GM21737 (cell line): Measurements from ENCODE around the gene RLBP1.

Source experiments
- ATAC-seq: cut with Tn5 transposase; IDR thresholded peaks from one replicate; pipeline ENCODE4 v1.9.1; 2021; ENCODE audit warnings: mild to moderate bottlenecking, moderate library complexity; ENCODE audit not compliant: unreplicated experiment

Gene RLBP1

DNA sequence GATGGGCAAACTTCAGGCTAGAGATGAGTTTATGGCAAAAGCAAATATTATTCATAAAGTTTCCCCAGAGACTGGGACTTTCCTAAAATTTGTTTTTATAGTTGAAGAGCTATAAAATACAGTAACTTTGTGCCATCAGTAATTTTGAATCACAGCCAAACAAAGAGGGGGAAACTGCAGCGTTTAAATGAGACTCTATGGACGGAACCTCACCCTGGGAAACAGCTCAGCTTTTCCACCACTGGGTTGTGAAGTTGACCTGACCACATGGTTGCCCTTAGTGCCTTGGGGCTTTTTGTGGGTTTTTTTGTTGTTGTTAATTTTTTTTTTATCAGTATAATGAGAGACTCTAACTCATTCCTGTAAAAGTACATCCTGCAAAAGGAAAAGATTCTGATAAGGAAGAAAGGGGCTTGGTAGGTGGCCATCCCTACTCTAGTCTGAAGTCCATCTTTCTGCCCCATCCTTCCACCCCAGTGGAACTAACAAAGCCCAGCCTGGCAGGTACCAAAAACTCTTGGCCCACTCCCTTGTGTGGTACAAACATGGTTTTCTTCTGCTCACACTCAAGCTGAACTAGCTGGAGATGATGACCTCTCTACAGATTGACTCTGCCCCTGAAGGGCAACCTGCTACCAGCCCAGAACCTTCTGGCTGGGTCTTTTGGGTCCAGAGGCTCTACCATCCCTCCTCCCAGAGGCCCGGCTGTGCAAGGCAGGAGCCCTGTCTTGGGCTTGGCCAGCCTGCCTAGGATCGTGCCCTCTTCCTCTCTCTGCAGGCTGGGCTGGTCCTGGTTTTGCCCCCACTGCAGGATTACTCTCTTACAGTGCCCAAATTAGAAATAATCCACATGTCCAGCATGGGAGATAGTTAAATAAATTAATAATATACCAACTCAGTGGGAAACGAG lies 41.2 kb downstream of the RLBP1 start:
- ATAC-seq, result no peak

DNA sequence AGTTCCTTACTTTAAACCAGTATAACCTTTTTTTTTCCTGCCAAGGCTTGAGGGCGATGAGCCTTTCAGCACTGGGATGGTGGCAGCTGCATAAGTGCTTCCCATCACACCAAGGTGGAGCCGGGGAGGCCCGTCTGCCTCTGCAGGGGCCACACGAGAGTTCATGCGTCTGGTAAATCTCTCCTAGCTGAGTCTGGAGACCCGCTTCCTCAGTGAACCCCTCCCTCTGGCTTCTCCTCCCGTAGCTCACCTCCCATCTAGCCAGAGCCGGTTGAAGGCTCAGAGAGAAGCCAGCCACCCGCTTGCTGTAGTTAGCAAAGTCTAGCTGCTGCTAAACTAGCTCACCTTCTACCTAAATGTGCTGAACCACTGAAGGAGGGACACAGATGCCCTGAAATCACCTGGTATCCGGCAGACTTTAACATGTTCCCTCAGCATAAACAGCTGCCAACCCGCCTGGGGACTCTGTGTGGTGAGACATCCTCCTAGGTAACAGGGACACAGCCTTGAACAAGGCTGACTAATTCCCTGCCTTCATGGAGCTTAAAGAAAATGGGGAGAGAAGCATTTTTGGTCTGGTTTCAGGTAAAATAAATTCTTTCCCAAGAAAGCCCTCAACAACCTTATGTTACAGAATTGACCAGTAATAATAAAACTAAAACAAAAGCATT lies 42.9 kb downstream of the RLBP1 start:
- ATAC-seq, result no peak

DNA sequence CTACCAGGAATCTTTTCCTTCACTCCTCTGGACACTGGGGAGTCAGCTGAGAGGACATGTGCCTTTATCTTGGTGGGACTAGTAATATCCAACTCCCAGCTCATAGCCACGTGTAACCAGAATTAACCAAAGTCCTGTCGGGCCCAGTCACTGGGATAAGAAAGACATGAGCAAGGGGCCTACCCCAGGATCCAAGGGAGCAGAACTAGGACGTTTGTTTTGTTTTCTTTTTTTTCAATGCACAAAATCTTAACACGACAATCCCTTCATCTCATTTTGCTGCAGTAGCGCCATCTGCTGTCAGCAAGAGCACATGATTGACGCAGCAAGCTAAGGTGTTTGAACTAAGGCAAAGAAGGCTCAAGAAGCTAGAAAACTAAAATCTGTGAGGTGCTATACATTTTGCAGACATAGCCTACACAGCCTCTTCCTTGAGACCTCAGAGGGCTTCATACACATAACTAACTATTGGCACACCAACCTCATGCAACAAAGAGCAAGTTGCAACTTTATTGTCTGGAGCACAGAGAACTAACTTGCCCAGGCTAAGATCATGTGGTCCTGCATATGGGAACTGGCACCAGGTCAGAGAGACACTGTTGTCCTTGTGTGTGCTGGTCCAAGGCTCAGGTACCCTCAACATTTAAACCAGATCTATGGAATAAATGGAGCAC lies 43.6 kb downstream of the RLBP1 start:
- no peak for ATAC-seq

DNA sequence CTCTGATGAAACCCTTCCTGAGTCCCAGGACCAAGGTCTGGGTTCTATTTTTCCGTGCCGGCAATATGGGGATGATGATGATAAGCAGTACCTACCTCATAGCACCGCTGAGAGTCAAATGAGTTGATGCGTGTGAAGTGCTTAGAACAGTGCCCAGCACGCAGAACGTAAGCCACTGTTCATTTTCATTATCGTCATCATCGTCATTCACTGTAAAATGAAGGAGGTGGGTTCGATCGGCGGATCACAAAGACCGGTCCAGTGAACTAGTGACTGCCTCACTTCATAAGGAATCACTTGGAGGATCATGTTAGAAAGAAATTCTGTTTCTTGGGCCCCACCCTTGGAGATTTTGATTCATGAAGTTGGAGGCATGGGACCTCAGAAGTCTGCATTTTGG lies 44.3 kb downstream of the RLBP1 start:
- ATAC-seq, result no peak

DNA sequence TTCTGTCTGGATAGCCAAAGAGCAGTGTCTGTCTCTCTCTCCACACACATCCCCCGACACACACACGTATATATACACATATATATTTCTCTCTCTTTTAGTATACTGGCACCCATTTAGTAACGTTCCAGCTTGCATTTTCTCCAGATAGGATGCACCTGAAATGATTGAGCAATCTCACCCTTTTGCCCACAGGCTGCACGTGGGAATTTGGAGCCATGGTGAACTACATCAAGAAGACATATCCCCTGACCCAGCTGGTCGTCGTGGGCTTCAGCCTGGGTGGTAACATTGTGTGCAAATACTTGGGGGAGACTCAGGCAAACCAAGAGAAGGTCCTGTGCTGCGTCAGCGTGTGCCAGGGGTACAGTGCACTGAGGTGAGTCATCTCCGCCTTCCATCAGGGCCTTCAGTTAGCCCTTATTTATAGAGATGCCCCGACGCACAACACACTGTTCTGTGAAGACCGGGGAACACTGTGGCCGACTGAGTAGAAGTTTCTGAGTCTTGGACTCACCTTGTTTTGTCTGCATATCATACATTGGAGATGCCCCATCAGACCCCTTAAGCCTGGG lies 45.7 kb downstream of the RLBP1 start:
- no peak for ATAC-seq

DNA sequence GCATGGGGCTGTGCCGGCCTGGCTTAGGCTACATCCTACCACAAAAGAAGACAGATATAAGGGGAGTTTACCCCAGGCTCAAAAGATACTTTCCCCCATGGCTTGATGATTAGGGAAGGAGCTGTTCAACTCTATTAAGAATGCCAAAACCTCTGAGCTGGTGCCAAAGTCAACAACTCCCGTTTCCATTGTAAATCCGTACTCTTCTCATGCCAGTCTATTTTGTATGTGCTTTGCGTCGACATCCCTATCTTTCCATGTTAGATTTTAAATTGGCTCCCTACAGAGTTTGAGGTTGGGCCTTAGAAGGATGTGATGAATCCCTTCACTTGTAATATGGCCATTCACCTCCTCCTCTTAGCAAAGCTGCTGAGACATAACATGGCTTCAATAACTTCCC lies 46.9 kb downstream of the RLBP1 start:
- no peak for ATAC-seq

DNA sequence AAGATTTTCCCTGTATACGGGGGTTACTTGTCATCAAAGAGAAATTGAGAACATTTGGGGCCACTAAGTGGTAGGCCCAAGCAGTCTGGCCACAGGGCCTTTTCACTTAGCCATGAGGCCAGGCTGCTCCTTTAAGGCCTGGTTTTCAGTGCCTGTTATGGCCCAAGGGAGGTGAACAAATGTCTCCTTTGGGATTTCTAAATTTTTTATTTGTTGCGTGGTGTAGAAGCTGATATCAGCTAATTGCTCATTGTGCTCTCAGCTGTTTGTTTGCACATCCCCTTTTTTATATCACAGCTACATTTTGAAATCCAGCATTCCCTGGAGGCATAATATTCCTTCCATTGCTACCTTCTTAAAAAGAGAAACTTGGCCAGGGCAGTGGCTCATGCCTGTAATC lies 48.5 kb downstream of the RLBP1 start:
- no peak for ATAC-seq

DNA sequence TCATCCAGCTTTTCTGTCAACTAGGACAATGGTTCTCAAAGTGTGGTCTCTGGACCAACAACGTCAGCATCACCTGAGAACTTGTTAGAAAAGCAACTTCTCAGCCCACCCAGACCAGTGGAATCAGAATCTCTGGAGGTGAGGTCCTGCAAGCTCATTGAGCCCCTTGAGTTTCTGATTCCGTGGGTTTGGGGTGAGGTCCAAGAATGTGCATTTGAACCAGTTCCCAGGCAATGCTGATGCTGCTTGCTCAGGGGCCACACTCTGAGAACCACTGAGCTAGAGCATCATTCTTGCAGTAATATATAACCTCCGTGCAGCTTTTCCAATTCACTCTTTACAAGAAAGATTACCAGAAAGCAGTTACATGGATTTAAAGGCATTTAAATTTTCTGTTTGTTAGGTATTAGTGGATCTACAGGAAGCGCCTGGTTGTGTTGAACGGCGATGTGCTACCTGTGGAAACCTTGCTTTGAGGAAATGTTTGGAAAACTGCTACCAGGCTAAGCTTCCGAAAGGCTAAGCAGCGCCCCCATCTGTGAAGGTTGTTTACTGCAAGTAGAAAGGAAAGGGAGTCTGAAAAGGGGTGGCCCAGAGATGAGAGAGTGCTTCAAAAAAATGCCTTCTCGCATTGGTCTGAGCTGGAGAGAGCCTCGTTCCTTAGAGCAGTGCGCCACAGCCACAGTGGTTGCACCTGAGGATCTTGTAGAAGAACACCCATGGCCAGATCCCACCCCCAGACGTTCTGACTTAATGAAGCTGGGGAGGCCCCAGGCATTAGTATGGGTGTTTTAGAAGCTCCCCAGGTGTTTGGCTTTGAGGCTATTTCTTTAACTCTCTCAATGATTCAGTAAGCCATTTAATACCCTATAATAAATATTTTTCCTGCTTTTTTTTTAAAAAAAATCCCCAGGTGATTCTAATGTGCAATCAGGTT lies 50.0 kb downstream of the RLBP1 start:
- ATAC-seq, result no peak

DNA sequence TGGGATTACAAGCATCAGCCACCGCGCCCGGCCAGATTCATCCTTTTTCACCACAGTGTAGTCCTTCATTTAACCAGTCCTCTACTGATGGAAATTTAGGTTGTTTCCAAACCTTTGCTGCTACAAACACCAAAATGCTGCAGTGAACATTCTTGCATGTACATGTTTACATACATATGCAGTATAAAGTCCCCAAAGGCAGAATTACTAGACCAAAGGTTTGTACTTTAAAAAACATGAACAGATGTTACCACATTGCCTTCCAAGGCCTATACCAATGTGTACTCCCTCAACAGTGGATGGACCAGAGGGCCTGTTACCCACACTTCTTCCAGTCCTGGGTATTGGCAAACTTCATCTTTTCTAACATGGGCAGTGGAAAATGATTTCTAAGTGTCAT lies 51.0 kb downstream of the RLBP1 start:
- no peak for ATAC-seq

DNA sequence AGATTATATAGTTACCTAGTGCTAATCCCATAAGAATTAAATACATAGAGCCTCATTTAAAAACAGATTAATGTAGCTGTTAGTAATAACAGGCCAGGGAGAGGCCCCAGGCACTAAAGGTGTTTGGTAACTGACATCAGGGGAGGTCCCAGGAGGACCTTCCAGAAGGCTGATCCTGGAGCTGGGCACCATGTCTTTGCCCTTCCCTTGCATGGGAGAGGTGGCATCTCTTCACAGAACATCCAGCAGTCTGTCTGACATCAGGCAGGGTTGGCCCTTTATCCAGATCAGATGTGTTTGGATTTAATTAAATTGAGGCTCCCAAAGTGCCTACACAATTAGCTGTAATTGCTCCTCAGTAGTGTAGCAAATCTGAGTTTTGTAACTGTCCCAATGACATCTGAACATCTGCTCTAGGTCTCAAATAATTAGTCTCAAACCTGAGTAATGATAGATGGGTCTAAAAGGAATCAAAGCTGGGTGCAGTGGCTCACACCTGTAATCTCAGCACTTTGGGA lies 53.0 kb downstream of the RLBP1 start:
- ATAC-seq, result no peak

DNA sequence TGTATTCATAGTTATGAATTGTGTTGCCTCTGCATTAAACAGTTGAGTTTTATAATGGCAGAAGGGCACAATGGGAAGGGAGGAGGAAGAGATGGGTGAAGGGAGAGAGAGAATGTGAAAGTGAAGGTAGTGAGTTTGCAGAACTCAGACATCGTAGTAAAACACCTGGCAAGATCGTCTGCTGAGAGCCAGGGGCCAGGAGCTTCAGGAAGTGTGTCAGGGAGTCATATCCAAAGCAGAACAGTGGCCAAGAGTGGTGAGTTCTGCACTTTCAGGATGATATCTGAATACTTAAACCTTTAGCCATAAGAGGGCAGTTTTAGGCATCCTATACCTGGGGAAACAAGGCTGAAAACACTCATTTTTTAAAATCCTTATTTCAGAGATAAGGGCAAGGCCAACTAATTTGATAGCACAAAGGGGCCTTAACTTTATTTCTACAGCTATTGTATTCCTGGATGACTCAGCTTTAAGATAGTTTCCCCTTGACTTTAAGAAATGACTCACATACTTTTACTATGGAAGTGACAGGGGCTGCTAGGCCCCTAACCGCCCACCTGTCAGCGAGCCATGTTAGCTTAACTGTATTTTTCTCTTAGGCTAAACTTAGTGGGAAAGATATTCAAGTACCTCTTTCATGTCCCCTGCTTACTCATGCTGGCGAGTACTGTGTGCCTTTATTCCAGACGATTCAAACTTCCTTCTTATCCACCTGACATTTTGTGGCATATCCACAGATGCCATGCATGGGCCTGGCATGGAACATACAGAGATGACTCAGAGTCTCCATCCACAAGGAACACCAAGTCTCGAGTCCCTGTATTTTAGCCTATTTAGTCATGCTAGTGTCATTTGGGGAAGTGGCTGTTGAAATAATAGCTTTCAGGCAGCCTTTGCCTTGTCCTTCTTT lies 53.9 kb downstream of the RLBP1 start:
- ATAC-seq, result peak; percentile 66

DNA sequence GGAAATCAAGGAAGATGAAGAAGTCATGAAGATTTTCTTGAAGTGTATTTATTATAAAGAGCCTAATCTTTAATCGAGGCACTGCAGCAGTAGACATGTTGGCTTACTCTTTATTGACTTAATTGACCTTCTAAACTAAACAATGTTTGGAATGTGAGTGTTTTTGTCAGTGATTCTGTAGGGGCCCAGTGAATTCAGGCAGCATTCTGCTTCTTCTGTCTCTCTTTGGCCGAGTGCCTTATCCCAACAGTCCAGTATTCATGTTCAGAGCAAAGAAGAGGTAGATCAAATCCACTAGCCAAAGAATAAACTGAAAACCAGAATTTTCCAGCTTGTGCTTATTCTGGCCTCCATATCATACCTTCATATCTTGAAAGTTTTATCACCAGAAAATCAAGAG lies 55.7 kb downstream of the RLBP1 start:
- ATAC-seq, result no peak

DNA sequence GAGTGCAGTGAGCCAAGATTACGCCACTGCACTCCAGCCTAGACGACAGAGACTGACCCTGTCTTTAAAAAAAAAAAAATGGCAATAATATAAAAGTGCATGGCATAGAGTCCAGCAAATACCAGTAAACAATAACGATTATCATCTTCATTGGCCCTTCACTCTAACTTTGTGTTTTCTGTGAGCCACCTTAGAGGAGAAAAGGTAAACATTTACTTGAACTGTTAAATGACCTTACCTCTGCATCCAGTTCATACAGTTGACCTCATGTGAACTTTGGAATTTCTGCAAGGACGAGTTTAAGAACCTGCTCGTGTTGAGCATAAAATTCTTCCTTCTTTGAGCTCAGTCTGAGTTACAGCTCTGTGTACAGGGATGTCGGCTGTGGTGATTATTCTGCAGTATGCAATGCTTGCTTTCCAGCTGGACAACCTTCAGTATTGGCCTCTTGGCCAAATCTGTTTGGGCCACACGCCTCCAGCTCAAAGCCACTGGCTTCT lies 56.6 kb downstream of the RLBP1 start:
- ATAC-seq, result no peak

DNA sequence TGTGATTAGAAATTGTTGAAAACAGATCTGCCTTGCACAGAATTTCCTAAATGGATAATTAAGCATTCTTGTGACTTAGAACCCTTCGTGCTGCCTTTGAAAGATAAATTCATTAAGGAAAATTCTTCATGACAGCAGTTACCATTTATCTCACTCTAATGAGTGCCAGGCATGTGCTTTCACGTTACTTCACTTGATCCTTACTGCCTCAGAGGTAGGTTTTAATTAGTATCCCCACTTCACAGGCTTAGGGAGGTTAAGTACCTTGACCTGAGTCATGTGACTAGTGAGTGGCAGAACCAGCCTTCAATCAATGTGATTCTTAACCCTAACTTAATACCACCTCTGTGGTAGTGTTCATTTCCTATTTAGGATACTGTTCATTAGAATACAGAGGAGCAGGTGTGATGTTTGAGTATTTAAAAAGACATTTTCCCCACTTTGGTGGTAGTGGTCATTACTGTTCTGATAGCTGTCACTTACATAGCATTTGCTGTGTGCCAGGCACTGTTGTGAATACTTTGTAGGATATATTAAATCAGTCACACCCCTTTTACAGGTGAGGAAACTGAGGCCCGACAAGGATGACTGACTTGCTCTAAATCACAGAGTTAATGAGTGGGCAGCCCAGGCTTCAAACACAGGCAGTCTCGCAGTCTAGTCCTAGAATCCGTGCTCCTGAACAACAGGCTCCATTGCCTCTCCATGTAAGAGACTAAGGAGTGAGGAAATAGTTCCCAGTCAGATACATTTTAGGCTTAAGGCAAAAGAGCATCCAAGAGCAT lies 57.9 kb downstream of the RLBP1 start:
- ATAC-seq, result no peak

DNA sequence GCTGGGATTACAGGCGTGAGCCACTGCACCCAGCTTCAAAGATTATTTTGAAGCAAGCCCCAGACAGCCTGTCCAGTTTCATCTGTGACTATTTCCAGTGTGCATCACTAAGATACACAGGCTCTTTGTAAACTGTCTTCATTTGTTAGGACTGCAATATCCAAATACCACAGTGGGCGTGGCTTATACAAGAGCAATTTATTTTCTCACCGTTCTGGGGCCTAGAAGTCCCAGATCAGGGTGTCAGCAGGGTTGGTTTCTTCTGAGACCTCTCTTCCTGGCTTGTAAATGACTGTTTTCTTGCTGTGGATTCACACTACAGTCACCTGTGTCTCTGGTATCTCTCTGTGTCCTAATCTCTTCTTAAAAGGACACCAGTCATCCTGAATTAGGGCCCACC lies 59.7 kb downstream of the RLBP1 start:
- no peak for ATAC-seq
